GM12878 (cell line): ENCODE data around the gene PCDHGC5. TPM values are rescaled to one million over a fixed set of nuclear protein-coding genes. Genes with fewer than 3 reads are reported as not detected.

Experiments used
- ATAC-seq: fragments of 200-7000 bp; cut with Tn5 transposase; 3 replicates; pipeline ENCODE4 v1.9.1; 2020; ENCODE audit warnings: mild to moderate bottlenecking, moderate library complexity
- BruUV-seq: library from RNA; stranded (reverse); fragments of 400-500 nt; replicated peaks from 2 replicates; lab custom pipeline; 2021; lab: Mats Ljungman, UMichigan
- CTCF ChIA-PET: fragments of 300-600 bp; sonication (Branson Sonifier 250); formaldehyde crosslinking; extraction: SDS; loops from one replicate; lab custom pipeline; 2021; ENCODE audit warnings: inconsistent platforms; lab: Yijun Ruan, JAX
- POLR2A ChIA-PET: fragments of 350-600 bp; formaldehyde crosslinking; extraction: SDS; loops from one replicate; lab custom pipeline; 2021; ENCODE audit warnings: inconsistent platforms; lab: Charles Lee
- RAD21 ChIA-PET: fragments of 300-600 bp; sonication (Branson Sonifier 250); formaldehyde crosslinking; loops from one replicate; lab custom pipeline; 2023; ENCODE audit warnings: antibody characterized with exemption; ENCODE audit not compliant: unreplicated experiment; lab: Charles Lee
- SMC1A ChIA-PET: fragments of 300-600 bp; sonication (Branson Sonifier 250); formaldehyde crosslinking; loops from one replicate; lab custom pipeline; 2023; ENCODE audit not compliant: unreplicated experiment, uncharacterized antibody; lab: Charles Lee
- DNase-seq: peaks from one replicate; pipeline ENCODE4 v3.0.0-alpha.2; 2011; ENCODE audit warnings: low read depth, low spot score
- FAIRE-seq: peaks from 3 replicates; lab custom pipeline; 2011; peaks lifted over from hg19 to GRCh38; lab: Jason Lieb, UNC
- H2AFZ ChIP-seq: 2 replicates; pipeline ENCODE4 v1.6.0; 2011; ENCODE audit warnings: low read depth, low read length, control low read depth; ENCODE audit not compliant: control insufficient read depth
- H3K27ac ChIP-seq: 2 replicates; pipeline ENCODE4 v1.5.1; 2011; ENCODE audit warnings: control low read depth; ENCODE audit not compliant: control insufficient read depth, insufficient read depth
- H3K27me3 ChIP-seq, 2 experiments: replicated peaks in 1 of 2; 2 replicates each; pipeline versions ENCODE4 v1.6.0 to v1.6.1; 2011; ENCODE audit warnings: low read length in 1 of 2; ENCODE audit not compliant: control insufficient read depth in 2 of 2, insufficient read depth in 2 of 2
- H3K36me3 ChIP-seq, 2 experiments: 2 replicates each; pipeline ENCODE4 v1.5.1; 2011; ENCODE audit warnings: low read length in 1 of 2; ENCODE audit not compliant: control insufficient read depth in 2 of 2, insufficient read depth in 2 of 2
- H3K4me1 ChIP-seq: 2 replicates; pipeline ENCODE4 v1.6.1; 2011; ENCODE audit warnings: mild to moderate bottlenecking, low read length, moderate library complexity, mixed read lengths; ENCODE audit not compliant: control insufficient read depth, insufficient read depth
- H3K4me2 ChIP-seq: 2 replicates; pipeline ENCODE4 v1.6.0; 2011; ENCODE audit warnings: control low read depth; ENCODE audit not compliant: control insufficient read depth, insufficient read depth
- H3K4me3 ChIP-seq: fragments of 200-600 bp; sonication (generic); 2 replicates; pipeline ENCODE4 v1.5.1; 2016
- H3K79me2 ChIP-seq: 2 replicates; pipeline ENCODE4 v1.6.0; 2011; ENCODE audit warnings: low read length; ENCODE audit not compliant: control insufficient read depth, insufficient read depth
- H3K9ac ChIP-seq: 2 replicates; pipeline ENCODE4 v1.8.0; 2011; ENCODE audit warnings: low read length, control low read depth, mixed read lengths; ENCODE audit not compliant: control insufficient read depth, insufficient read depth
- H3K9me3 ChIP-seq: replicated peaks from 3 replicates; pipeline ENCODE4 v1.5.1; 2011; ENCODE audit warnings: mild to moderate bottlenecking, low read length; ENCODE audit not compliant: control insufficient read depth, insufficient read depth
- H4K20me1 ChIP-seq: 2 replicates; pipeline ENCODE4 v1.6.0; 2011; ENCODE audit not compliant: control insufficient read depth, insufficient read depth
- BACH1 ChIP-seq: fragments of 450-650 bp; IDR thresholded peaks from 2 replicates; pipeline ENCODE4 v1.6.1; 2017; ENCODE audit warnings: mild to moderate bottlenecking, borderline replicate concordance
- CBX3 ChIP-seq: fragments of 200-600 bp; sonication (generic); IDR thresholded peaks from 2 replicates; pipeline ENCODE4 v1.6.1; 2016; ENCODE audit warnings: low read depth, borderline replicate concordance
- CUX1 ChIP-seq: IDR thresholded peaks from 2 replicates; pipeline ENCODE4 v1.6.1; 2012; ENCODE audit warnings: improper control_type of control experiment, low read depth, low read length; ENCODE audit not compliant: insufficient replicate concordance
- E2F8 ChIP-seq: fragments of 450-650 bp; IDR thresholded peaks from 2 replicates; pipeline ENCODE4 v1.6.1; 2018; ENCODE audit warnings: mild to moderate bottlenecking, low read depth, moderate library complexity; ENCODE audit not compliant: partially characterized antibody
- ETV6 ChIP-seq, 2 experiments: fragments of 450-650 bp in 1 of 2; IDR thresholded peaks in 1 of 2; conservative IDR thresholded peaks in 1 of 2; 2 replicates each; pipeline ENCODE4 v1.6.1; 2014; ENCODE audit warnings: antibody characterized with exemption in 1 of 2, borderline replicate concordance in 1 of 2, low read depth in 1 of 2, mild to moderate bottlenecking in 1 of 2, moderate library complexity in 1 of 2
- EZH2 ChIP-seq: IDR thresholded peaks from 2 replicates; pipeline ENCODE4 v1.6.1; 2012; ENCODE audit warnings: low read depth, mild to moderate bottlenecking, control low read depth, inconsistent platforms, low read length, borderline replicate concordance; ENCODE audit not compliant: control insufficient read depth
- GATAD2B ChIP-seq: fragments of 450-650 bp; conservative IDR thresholded peaks from 2 replicates; pipeline ENCODE4 v1.6.1; 2017; ENCODE audit warnings: low read depth, mild to moderate bottlenecking, moderate library complexity
- KLF5 ChIP-seq: fragments of 450-650 bp; IDR thresholded peaks from 2 replicates; pipeline ENCODE4 v1.6.1; 2014; ENCODE audit warnings: mild to moderate bottlenecking; ENCODE audit not compliant: partially characterized antibody
- MTA3 ChIP-seq: IDR thresholded peaks from 2 replicates; pipeline ENCODE4 v1.6.1; 2012; ENCODE audit warnings: low read length, inconsistent platforms, borderline replicate concordance
- NR2C1 ChIP-seq: fragments of 450-650 bp; IDR thresholded peaks from 2 replicates; pipeline ENCODE4 v1.6.1; 2017; ENCODE audit warnings: antibody characterized with exemption, mild to moderate bottlenecking, moderate library complexity
- POLR2A ChIP-seq: IDR thresholded peaks from 2 replicates; pipeline ENCODE4 v1.6.1; 2011; ENCODE audit warnings: low read depth, mild to moderate bottlenecking, low read length
- POU2F2 ChIP-seq: IDR thresholded peaks from 3 replicates; pipeline ENCODE4 v1.6.1; 2011; ENCODE audit warnings: low read depth, mild to moderate bottlenecking, low read length, borderline replicate concordance
- RAD51 ChIP-seq: fragments of 450-650 bp; IDR thresholded peaks from 2 replicates; pipeline ENCODE4 v1.6.1; 2016; ENCODE audit warnings: moderate library complexity, mild to moderate bottlenecking, inconsistent platforms
- RELB ChIP-seq: fragments of 450-650 bp; IDR thresholded peaks from 2 replicates; pipeline ENCODE4 v1.6.1; 2017; ENCODE audit warnings: low read depth, mild to moderate bottlenecking, moderate library complexity
- YBX1 ChIP-seq: fragments of 450-650 bp; IDR thresholded peaks from 2 replicates; pipeline ENCODE4 v1.6.1; 2016; ENCODE audit warnings: antibody characterized with exemption
- WGBS: methylation state at CpG from one replicate; pipeline ENCODE4 v1.1.6; 2016; ENCODE audit warnings: low lambda C conversion rate; ENCODE audit not compliant: insufficient replicate concordance, insufficient coverage; ENCODE audit errors: missing lambda C conversion rate; 5-methylcytosine and 5-hydroxymethylcytosine counted together
- in situ Hi-C: fragments of 300-500 bp; cut with MboI; formaldehyde crosslinking; loops from 9 replicates; pipeline ENCODE4 v1.14.3; 2018; ENCODE audit warnings: mixed read lengths
- intact Hi-C: fragments of 100-400 bp; cut with micrococcal nuclease; formaldehyde crosslinking; loops from one replicate; pipeline ENCODE4 v1.14.2; 2022; ENCODE audit not compliant: unreplicated experiment
- polyA plus RNA-seq, 11 experiments: library from polyadenylated mRNA; depleted of rRNA in 4 of 11; unstranded in 6 of 11; stranded (reverse) in 5 of 11; fragments of >200 nt; fragmentation: Nextera tagmentation in 4 of 11; fragmentation: Illumina TruSeq in 1 of 11; extraction: Ambion mirVana in 4 of 11; extraction: Trizol in 1 of 11; gene quantifications; 1 replicate in 1 of 11; 2 replicates in 10 of 11; pipeline versions ENCODE4 v1.2.1 to v1.2.3, GENCODE V29; 2011 to 2016; ENCODE audit warnings: inconsistent platforms in 2 of 11, missing spikeins in 2 of 11, low read depth in 1 of 11
- total RNA-seq, 4 experiments: library from RNA; depleted of rRNA in 3 of 4; stranded (reverse); fragments of >200 nt in 3 of 4; fragmentation: Illumina TruSeq in 1 of 4; extraction: Trizol in 1 of 4; gene quantifications; 2 replicates each; pipeline versions ENCODE4 v1.2.1 to v1.2.3, GENCODE V29; 2013 to 2021

PCDHGC5 gene
- total and polyA plus RNA-seq, 10 of the 15 experiments (the other 5 are each of a cell fraction or from before 2014, with no cell fraction given) = 0.05 to 0.87 (median 0.18) TPM; not detected in 2

GRCh38 chr5:141518618-141519015 is 29.7 kb downstream of the PCDHGC5 start:
- no peak overlapping the region for H3K9ac ChIP-seq
- intact Hi-C loops = no loop called here
- H3K36me3 ChIP-seq = peaks cover 13 to 46% of the 10 kb centered on the region in 2 experiments
- H4K20me1 ChIP-seq = no peaks in the 10 kb centered on the region
- H2AFZ ChIP-seq = no peak overlapping the region
- H3K27ac ChIP-seq = no peak overlapping the region
- BruUV-seq = no TSS peak
- peaks cover 28% of the 10 kb centered on the region for H3K4me1 ChIP-seq
- RAD21 ChIA-PET = interaction anchor here (0.6 to 1.6 kb wide), 2 partner anchors 9 to 43 kb away, joined by 3 to 5 read pairs; partner anchors contain the start of gene PCDHGC3
- ATAC-seq (no peak), FAIRE-seq (no peak), DNase-seq (no peak)
- SMC1A ChIA-PET = interaction anchor here (0.6 to 1.2 kb wide), 3 partner anchors 10 to 248 kb away, joined by 3 to 4 read pairs (median 4); no protein-coding TSS in a partner anchor
- H3K79me2 ChIP-seq = no peaks in the 10 kb centered on the region
- CTCF ChIA-PET = interaction anchor here (0.9 to 1.6 kb wide), 3 partner anchors 44 to 105 kb away, joined by 4 to 6 read pairs (median 5); partner anchors contain the start of genes PCDHGA10 and PCDHGC3
- POLR2A ChIA-PET = interaction anchor here (0.6 to 1.0 kb wide), 2 partner anchors 118 to 611 kb away, joined by 3 read pairs; partner anchors contain the start of genes HDAC3 and RELL2
- no peak overlapping the region for H3K4me2 ChIP-seq
- in situ Hi-C loops = no loop called here
- H3K9me3 ChIP-seq = no peaks in the 10 kb centered on the region
- 100% methylated on average over 1 of the region's 1 CpG for WGBS
- no peaks in the 10 kb centered on the region for H3K27me3 ChIP-seq
- H3K4me3 ChIP-seq = no peak overlapping the region
- TF ChIP-seq MTA3 (no peak), E2F8 (no peak), POLR2A (no peak), ETV6 (conservative IDR thresholded peaks at IDR 0.05 in 1 of 2, IDR thresholded peaks at IDR 0.05 in 1 of 2; ENCODE audit: borderline replicate concordance in 1 of 2, low read depth in 1 of 2) (no peak), RELB (no peak), GATAD2B (no peak), RAD51 (no peak), BACH1 (no peak), POU2F2 (no peak), KLF5 (no peak), NR2C1 (no peak), EZH2 (no peak), CUX1 (no peak), CBX3 (no peak), YBX1 (no peak)
